CD4-positive, CD25-positive, alpha-beta regulatory T cell (primary cell): ENCODE results near the gene RNASE7. TPM values are rescaled to one million over a fixed set of nuclear protein-coding genes. Genes with fewer than 3 reads are reported as not detected.

Experiments used
- ATAC-seq, 2 donors: fragments of 150-1000 bp; cut with Tn5 transposase; one replicate each; pipeline ENCODE4 v1.10.0; 2021; ENCODE audit warnings: low read depth in 2 of 2, moderate number of reproducible peaks in 2 of 2, moderate library complexity in 1 of 2
- DNase-seq, 3 donors: peaks; one replicate each; pipeline versions ENCODE4 v3.0.0 to v3.0.0-alpha.2; 2012 to 2022; ENCODE audit warnings: mixed read lengths in 1 of 3
- H3K27ac ChIP-seq: one replicate; pipeline ENCODE4 v1.7.0; 2013; ENCODE audit warnings: mild to moderate bottlenecking, low read length; ENCODE audit not compliant: insufficient read depth, poor library complexity, severe bottlenecking
- H3K27me3 ChIP-seq: one replicate; pipeline ENCODE4 v1.7.0; 2013; ENCODE audit warnings: low read length; ENCODE audit not compliant: control insufficient read depth, insufficient read depth
- H3K36me3 ChIP-seq: one replicate; pipeline ENCODE4 v1.7.0; 2013; ENCODE audit warnings: mild to moderate bottlenecking, low read length, moderate library complexity; ENCODE audit not compliant: control insufficient read depth, insufficient read depth
- H3K4me1 ChIP-seq: 2 replicates; pipeline ENCODE4 v1.7.0; 2013; ENCODE audit warnings: mild to moderate bottlenecking, low read length; ENCODE audit not compliant: insufficient read depth, control insufficient read depth, poor library complexity, severe bottlenecking
- H3K4me3 ChIP-seq: one replicate; pipeline ENCODE4 v1.7.0; 2013; ENCODE audit warnings: low read depth, mild to moderate bottlenecking, low read length, moderate library complexity
- H3K9me3 ChIP-seq, 2 experiments: 1 replicate in 1 of 2; 2 replicates in 1 of 2; pipeline ENCODE4 v1.7.0; 2013; ENCODE audit warnings: low read length in 2 of 2, mild to moderate bottlenecking in 1 of 2, moderate library complexity in 1 of 2; ENCODE audit not compliant: control insufficient read depth in 2 of 2
- H3K27ac Mint-ChIP-seq, 3 donors: one replicate each; pipeline ENCODE4 v1.8.0; 2020 to 2022; ENCODE audit warnings: mild to moderate bottlenecking in 3 of 3, mixed read lengths in 3 of 3, moderate library complexity in 2 of 3
- H3K27me3 Mint-ChIP-seq: one replicate; pipeline ENCODE4 v1.8.0; 2022; ENCODE audit warnings: mild to moderate bottlenecking, mixed read lengths
- H3K36me3 Mint-ChIP-seq: one replicate; pipeline ENCODE4 v1.8.0; 2020; ENCODE audit warnings: mixed read lengths
- H3K4me1 Mint-ChIP-seq, 4 donors: one replicate each; pipeline ENCODE4 v1.8.0; 2020 to 2022; ENCODE audit warnings: mixed read lengths in 4 of 4, mild to moderate bottlenecking in 1 of 4
- H3K4me3 Mint-ChIP-seq, 4 donors: one replicate each; pipeline ENCODE4 v1.8.0; 2020 to 2022; ENCODE audit warnings: mild to moderate bottlenecking in 4 of 4, mixed read lengths in 4 of 4, moderate library complexity in 3 of 4
- H3K9me3 Mint-ChIP-seq, 7 donors: one replicate each; pipeline ENCODE4 v1.8.0; 2020 to 2022; ENCODE audit warnings: mixed read lengths in 7 of 7, mild to moderate bottlenecking in 3 of 7, moderate library complexity in 2 of 7
- polyA plus RNA-seq, 4 donors: library from polyadenylated mRNA; unstranded; fragments of 300-500 nt; fragmentation: Illumina TruSeq; gene quantifications; one replicate each; pipeline ENCODE4 v1.2.3, GENCODE V29; 2021
- total RNA-seq: library from RNA; stranded (reverse); gene quantifications from one replicate; pipeline ENCODE4 v1.2.3, GENCODE V29; 2022

The RNASE7 gene
- total and polyA plus RNA-seq, 5 donors from 2014 or later: not detected

GRCh38 chr14:21078726-21079125 lies 36.6 kb downstream of the RNASE7 start:
- H3K4me1 ChIP-seq: no peaks in the 10 kb centered on the region
- no peaks in the 10 kb centered on the region for H3K36me3 Mint-ChIP-seq
- H3K4me3 Mint-ChIP-seq: no peak overlapping the region
- H3K4me1 Mint-ChIP-seq: no peaks in the 10 kb centered on the region
- no peaks in the 10 kb centered on the region for H3K27me3 ChIP-seq
- H3K9me3 ChIP-seq: no peaks in the 10 kb centered on the region
- no peaks in the 10 kb centered on the region for H3K9me3 Mint-ChIP-seq
- peaks cover 7% of the 10 kb centered on the region for H3K27me3 Mint-ChIP-seq
- H3K4me3 ChIP-seq: no peak overlapping the region
- H3K27ac Mint-ChIP-seq: no peak overlapping the region
- no peaks in the 10 kb centered on the region for H3K36me3 ChIP-seq
- ATAC-seq (no peak), DNase-seq (no peak)
- no peak overlapping the region for H3K27ac ChIP-seq

- peaks cover 0 to 7% (median 4%) of the 10 kb centered on the region in 4 donors for H3K4me1 Mint-ChIP-seq
- ATAC-seq: no peak
Measured at GRCh38 chr14:21081521-21082142, 39.5 kb downstream of the RNASE7 start.

DNA sequence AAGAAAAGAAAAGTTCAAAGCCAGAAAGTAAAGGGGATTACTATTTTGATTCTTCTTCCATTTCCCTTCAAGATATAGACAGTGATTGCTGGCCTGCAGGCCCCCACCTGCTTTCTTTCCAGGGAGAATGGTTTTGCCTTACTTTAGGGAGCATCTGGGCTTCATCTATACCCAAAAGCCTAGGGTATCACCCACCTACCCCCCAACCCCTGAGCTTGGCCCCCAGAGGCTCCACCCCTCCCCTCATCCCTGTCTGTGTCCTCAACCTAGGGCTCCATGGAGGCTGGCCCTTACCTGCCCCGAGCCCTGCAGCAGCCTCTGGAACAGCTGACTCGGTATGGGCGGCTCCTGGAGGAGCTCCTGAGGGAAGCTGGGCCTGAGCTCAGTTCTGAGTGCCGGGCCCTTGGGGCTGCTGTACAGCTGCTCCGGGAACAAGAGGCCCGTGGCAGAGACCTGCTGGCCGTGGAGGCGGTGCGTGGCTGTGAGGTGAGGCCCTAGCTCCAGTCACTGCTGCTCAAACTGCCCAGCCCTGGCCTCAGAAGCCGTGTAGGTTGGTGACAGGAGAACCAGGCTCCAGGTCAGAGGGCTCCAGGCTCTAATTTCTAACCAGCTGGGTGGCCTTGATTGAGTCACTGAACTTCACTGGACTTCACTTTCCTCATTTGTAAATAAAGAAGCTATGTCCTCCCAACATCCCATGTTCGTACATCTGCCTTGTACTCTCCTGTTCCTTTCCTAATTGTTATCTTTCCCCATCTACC lies 41.6 kb downstream of the RNASE7 start:
- Histone ChIP-seq H3K27me3 (no peaks in the 10 kb centered on the region), H3K27ac (no peak overlapping the region), H3K9me3 (no peaks in the 10 kb centered on the region), H3K36me3 (no peaks in the 10 kb centered on the region), H3K4me1 (peaks cover 18% of the 10 kb centered on the region), H3K4me3 (no peak overlapping the region)
- ATAC-seq: no peak
- Mint-ChIP-seq H3K4me3 (no peak overlapping the region), H3K27me3 (no peaks in the 10 kb centered on the region), H3K9me3 (no peaks in the 10 kb centered on the region), H3K36me3 (no peaks in the 10 kb centered on the region), H3K4me1 (peaks cover 6 to 17% (median 15%) of the 10 kb centered on the region in 4 donors), H3K27ac (peak overlapping the region in 2 of 3 donors; percentile 35 to 79)
- no peak for DNase-seq

More at GRCh38 chr14:21081521-21082142, 39.5 kb downstream of the RNASE7 start:
- peaks cover 4% of the 10 kb centered on the region for H3K27me3 Mint-ChIP-seq
- H3K9me3 ChIP-seq: no peaks in the 10 kb centered on the region
- no peak overlapping the region for H3K4me3 ChIP-seq
- DNase-seq: no peak
- no peaks in the 10 kb centered on the region for H3K36me3 ChIP-seq
- no peak overlapping the region for H3K27ac ChIP-seq
- peaks cover under 1% of the 10 kb centered on the region for H3K4me1 ChIP-seq
- no peak overlapping the region for H3K27ac Mint-ChIP-seq
- no peaks in the 10 kb centered on the region for H3K36me3 Mint-ChIP-seq
- no peaks in the 10 kb centered on the region for H3K9me3 Mint-ChIP-seq
- no peak overlapping the region for H3K4me3 Mint-ChIP-seq
- no peaks in the 10 kb centered on the region for H3K27me3 ChIP-seq

DNA sequence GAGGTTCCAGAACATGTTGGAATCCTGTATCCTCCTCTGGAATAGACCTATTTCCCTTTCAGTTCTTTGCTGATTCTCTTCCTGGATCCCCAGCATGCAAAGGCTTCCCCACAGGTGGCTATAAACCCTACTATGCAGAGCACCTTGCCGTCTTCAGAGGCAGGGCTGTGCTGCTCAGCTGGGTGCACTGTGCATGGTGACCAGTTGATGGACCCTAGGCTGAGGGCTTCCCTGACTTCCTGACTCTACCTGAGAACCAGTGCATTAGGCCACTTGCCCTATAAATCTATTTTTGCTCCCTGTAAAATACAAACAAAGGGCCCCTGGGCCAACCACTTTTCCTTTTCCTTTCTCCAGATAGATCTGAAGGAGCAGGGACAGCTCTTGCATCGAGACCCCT lies 42.2 kb downstream of the RNASE7 start:
- DNase-seq (no peak), ATAC-seq (no peak)
- Histone ChIP-seq H3K4me1 (peaks cover 18% of the 10 kb centered on the region), H3K27ac (no peak overlapping the region), H3K9me3 (no peaks in the 10 kb centered on the region), H3K27me3 (no peaks in the 10 kb centered on the region), H3K36me3 (no peaks in the 10 kb centered on the region), H3K4me3 (no peak overlapping the region)
- Mint-ChIP-seq H3K4me3 (no peak overlapping the region), H3K9me3 (no peaks in the 10 kb centered on the region), H3K4me1 (peaks cover 6 to 23% (median 19%) of the 10 kb centered on the region in 4 donors), H3K27ac (peak overlapping the region in 1 of 3 donors; percentile 35), H3K27me3 (no peaks in the 10 kb centered on the region), H3K36me3 (no peaks in the 10 kb centered on the region)

- DNase-seq (no peak), ATAC-seq (no peak)
- Mint-ChIP-seq H3K4me3 (no peak overlapping the region), H3K36me3 (no peaks in the 10 kb centered on the region), H3K4me1 (peaks cover 6 to 23% (median 19%) of the 10 kb centered on the region in 4 donors), H3K9me3 (no peaks in the 10 kb centered on the region), H3K27me3 (no peaks in the 10 kb centered on the region), H3K27ac (peak overlapping the region in 2 of 3 donors; percentile 33 to 62)
- no peak overlapping the region for H3K27ac ChIP-seq
- no peaks in the 10 kb centered on the region for H3K27me3 ChIP-seq
- H3K4me1 ChIP-seq: peaks cover 18% of the 10 kb centered on the region
- H3K36me3 ChIP-seq: no peaks in the 10 kb centered on the region
- H3K4me3 ChIP-seq: no peak overlapping the region
- H3K9me3 ChIP-seq: no peaks in the 10 kb centered on the region
Measured at GRCh38 chr14:21084998-21085853, 43.1 kb downstream of the RNASE7 start.

GRCh38 chr14:21086908-21087293 lies 44.7 kb downstream of the RNASE7 start:
- H3K4me3 Mint-ChIP-seq: peak overlapping the region in 1 of 4 donors; percentile 2
- H3K4me3 ChIP-seq: no peak overlapping the region
- peak overlapping the region in 2 of 3 donors; percentile 79 to 95 for H3K27ac Mint-ChIP-seq
- H3K9me3 ChIP-seq: no peaks in the 10 kb centered on the region
- H3K27ac ChIP-seq: peak overlapping the region; percentile 81
- DNase-seq (no peak), ATAC-seq (no peak)
- peaks cover 18% of the 10 kb centered on the region for H3K4me1 ChIP-seq
- H3K27me3 ChIP-seq: no peaks in the 10 kb centered on the region
- H3K36me3 Mint-ChIP-seq: no peaks in the 10 kb centered on the region
- H3K36me3 ChIP-seq: no peaks in the 10 kb centered on the region
- H3K27me3 Mint-ChIP-seq: no peaks in the 10 kb centered on the region
- H3K4me1 Mint-ChIP-seq: peaks cover 6 to 25% (median 19%) of the 10 kb centered on the region in 4 donors
- H3K9me3 Mint-ChIP-seq: no peaks in the 10 kb centered on the region

DNA sequence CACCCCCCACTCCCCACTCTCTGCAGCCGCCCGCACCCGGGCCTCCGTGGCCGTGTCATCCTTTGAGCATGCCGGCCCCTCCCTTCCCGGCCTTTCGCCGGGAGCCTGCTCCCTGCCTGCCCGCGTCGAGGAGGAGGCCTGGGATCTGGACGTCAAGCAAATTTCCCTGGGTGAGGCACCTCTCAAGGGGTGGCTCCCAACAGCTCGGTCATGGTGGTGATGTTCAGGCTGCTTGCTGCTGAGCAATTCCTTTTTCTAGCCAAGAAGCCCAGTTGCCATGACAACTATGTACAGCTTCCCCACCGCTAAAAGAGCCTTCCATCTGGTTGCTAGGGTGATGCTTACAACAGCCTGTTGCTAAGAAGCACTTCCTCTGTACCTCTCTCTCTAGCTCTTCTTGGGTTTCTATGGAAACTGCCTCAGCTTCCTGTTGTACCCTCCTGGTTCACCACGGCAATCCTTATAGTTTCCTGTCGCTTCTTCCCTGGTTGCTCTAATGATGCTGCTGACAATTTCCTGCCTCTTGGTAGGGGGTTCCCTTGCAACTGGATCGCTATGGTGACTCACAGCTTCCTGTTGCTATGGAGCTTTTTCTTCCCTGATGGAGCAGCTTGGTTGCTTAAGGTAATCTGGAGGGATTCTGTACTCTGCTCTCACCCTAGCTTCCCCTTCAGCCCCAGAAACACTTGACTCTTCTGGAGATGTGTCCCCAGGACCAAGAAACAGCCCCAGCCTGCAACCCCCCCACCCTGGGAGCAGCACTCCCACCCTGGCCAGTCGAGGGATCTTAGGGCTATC lies 45.3 kb downstream of the RNASE7 start:
- Histone ChIP-seq H3K9me3 (no peaks in the 10 kb centered on the region), H3K4me1 (peaks cover 18% of the 10 kb centered on the region), H3K27ac (peak overlapping the region; percentile 94), H3K27me3 (no peaks in the 10 kb centered on the region), H3K36me3 (no peaks in the 10 kb centered on the region), H3K4me3 (no peak overlapping the region)
- ATAC-seq (peak; percentile 83 to 87), DNase-seq (peak; percentile 77 to 89 (median 86))
- H3K27me3 Mint-ChIP-seq: peaks cover 2% of the 10 kb centered on the region
- no peaks in the 10 kb centered on the region for H3K9me3 Mint-ChIP-seq
- H3K4me3 Mint-ChIP-seq: peak overlapping the region; percentile 10 to 59 (median 44)
- H3K27ac Mint-ChIP-seq: peak overlapping the region; percentile 90 to 96 (median 95)
- peaks cover 2% of the 10 kb centered on the region for H3K36me3 Mint-ChIP-seq
- peaks cover 6 to 26% (median 21%) of the 10 kb centered on the region in 4 donors for H3K4me1 Mint-ChIP-seq
